ENCODE data around the gene DHX30.
A peak's percentile ranks its signal among the peaks of the same experiment; 100 is the strongest.

DHX30 gene

DNA sequence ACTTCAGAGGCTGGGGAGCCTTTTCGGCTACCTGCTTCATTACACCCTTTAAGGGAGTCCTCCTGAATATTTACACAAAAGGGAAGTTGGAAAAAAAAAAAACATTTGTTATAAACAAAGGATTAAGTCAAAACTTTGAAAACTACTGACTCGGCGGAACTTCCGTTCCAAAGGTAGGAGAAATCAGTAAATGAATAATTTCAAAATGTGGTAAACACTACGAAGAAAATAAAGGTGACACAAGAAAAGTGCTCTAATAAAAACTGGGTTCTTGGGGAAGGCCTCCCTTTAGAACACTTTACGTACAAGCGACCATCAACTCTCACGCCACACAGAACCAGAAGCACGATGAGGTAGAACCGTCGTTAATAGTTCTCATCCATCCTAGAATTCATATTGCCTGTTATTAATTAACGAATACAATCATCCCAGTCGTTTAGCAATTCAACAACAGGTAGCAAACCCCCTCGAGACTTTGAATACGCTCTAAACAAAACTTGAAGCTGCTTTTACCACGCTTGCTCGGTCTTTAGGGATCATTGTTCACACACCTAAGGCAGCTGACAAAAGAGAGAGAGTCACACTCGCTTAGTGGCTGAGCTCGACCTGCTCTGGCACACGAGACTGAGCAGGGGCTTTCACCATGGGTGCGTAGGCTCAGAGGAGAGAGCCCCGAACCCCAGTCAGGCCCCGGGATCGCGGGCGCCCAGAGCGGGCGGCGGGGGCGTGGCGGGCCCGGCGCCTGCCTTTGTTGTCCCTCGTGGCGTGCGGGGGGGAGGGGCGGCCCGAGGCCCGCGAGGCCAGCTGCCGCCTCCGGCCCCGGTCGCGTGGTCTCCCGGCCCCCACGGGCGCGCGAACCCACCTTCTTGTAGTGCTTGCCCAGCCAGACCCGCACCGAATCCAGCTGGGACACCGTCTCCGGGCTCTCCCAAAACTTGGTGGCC, 21.9 kb upstream of the DHX30 start:
- Histone ChIP-seq H2AFZ (ENCODE audit: low read length, unreplicated experiment) (peak overlapping the region; percentile 95), H3K36me3 (ENCODE audit: insufficient read depth, low read length) (no peaks in the 10 kb centered on the region), H3K27me3 (ENCODE audit: insufficient read depth, low read length) (no peaks in the 10 kb centered on the region), H3K4me3 (ENCODE audit: low read depth, low read length) (peak overlapping the region; percentile 98), H3K27ac (ENCODE audit: low read depth, low read length) (peak overlapping the region; percentile 91), H3K4me1 (ENCODE audit: control insufficient read depth, insufficient read depth, low read length, unreplicated experiment) (peaks cover 15% of the 10 kb centered on the region), H3K79me2 (ENCODE audit: control insufficient read depth, insufficient read depth, low read length, unreplicated experiment) (peaks cover 51% of the 10 kb centered on the region)

DNA sequence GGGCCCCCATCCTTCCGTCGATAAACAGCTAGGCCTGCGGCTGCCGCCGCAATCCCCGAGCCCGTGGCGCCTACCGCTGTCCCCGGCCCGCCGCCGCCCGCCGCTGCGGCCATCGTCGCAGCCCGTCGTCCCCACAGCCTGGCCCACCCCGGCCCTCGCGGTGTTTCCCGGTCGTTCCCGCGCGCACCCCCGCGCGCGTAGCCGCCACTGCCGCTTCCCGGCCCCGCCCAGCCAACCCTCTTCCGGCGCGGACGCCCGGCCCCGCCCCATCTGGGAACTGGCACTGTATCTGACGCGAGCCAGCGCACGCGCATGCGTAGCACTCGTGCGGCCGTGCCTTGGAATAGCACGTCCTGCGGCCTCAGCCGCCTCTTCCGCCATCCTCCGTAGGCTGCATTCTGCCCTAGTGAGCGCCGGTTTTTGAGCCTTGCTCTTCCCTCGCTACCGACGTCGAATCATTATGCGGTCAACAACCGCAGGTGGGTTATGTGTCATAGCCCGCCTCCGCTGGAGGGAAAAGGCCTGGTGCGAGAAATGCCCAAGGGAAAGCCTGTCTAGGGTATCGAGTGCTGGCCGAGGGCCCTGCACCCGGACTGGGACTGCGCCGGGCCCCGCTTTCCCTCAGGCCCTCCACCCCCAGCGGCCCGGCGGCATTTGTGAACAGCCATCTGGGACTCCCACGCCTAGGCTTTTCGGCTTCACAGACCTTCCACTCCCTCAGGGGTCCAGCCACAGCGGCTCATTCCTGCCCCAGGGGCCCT, 21.1 kb upstream of the DHX30 start, which contains the start of gene SMARCC1:
Gene SMARCC1, minus strand, starts transcription at position 209 of the 761 bp plus-strand sequence. Its CDS starts 96 bp downstream, at position 113.
- no peaks in the 10 kb centered on the region for H3K36me3 ChIP-seq (ENCODE audit: insufficient read depth, low read length)
- H3K79me2 ChIP-seq (ENCODE audit: control insufficient read depth, insufficient read depth, low read length, unreplicated experiment), result peaks cover 44% of the 10 kb centered on the region
- peak within 1 kb of the TSS; percentile 98 for H3K4me3 ChIP-seq (ENCODE audit: low read depth, low read length)
- no peaks in the 10 kb centered on the region for H3K27me3 ChIP-seq (ENCODE audit: insufficient read depth, low read length)
- H3K4me1 ChIP-seq (ENCODE audit: control insufficient read depth, insufficient read depth, low read length, unreplicated experiment), result peaks cover 15% of the 10 kb centered on the region
- H3K27ac ChIP-seq (ENCODE audit: low read depth, low read length), result peak within 1 kb of the TSS; percentile 91
- H2AFZ ChIP-seq (ENCODE audit: low read length, unreplicated experiment), result peak within 1 kb of the TSS; percentile 95

DNA sequence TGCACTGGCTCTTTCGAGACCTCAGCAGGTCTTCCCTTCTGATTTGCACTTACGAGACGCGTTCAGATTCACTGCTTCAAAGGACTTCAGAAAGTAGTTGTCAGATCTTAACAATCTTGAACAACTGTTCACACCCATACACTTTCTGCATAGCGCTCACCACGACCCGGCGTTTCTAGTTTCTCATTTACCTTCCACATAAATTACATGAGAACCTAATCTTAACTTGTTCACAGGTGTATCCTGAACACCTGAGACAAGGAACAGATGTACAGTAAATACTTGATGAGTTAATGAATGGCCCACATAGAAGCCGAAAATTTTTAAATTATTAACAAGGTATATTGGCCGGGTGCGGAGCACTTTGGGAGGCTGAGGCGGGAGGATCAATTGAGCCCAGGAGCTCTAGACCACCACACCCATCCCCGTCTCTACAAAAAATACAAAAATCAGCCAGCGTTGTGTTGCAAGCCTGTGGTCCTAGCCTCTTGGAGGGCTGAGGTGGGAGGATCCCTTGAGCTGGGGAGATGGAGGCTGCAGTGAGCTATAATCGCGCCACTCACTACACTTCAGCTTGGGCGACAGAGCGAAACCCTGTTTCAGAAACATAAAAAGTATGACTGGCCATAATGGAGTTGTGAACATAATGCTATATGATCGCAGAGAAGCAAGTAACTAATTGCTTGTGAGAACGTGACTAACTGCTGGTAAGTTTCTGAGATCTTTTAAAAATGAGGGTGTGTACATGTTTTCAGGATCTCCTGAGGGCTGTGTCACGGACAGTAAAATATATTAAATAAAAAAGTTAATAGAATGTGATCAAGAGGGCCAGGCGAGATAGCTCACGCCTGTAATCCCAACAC, 20.3 kb upstream of the DHX30 start:
- Histone ChIP-seq H3K27ac (ENCODE audit: low read depth, low read length) (peak overlapping the region; percentile 91), H3K4me1 (ENCODE audit: control insufficient read depth, insufficient read depth, low read length, unreplicated experiment) (peaks cover 15% of the 10 kb centered on the region), H2AFZ (ENCODE audit: low read length, unreplicated experiment) (peak overlapping the region; percentile 57), H3K27me3 (ENCODE audit: insufficient read depth, low read length) (no peaks in the 10 kb centered on the region), H3K36me3 (ENCODE audit: insufficient read depth, low read length) (no peaks in the 10 kb centered on the region), H3K4me3 (ENCODE audit: low read depth, low read length) (peak overlapping the region; percentile 98), H3K79me2 (ENCODE audit: control insufficient read depth, insufficient read depth, low read length, unreplicated experiment) (peaks cover 38% of the 10 kb centered on the region)

DNA sequence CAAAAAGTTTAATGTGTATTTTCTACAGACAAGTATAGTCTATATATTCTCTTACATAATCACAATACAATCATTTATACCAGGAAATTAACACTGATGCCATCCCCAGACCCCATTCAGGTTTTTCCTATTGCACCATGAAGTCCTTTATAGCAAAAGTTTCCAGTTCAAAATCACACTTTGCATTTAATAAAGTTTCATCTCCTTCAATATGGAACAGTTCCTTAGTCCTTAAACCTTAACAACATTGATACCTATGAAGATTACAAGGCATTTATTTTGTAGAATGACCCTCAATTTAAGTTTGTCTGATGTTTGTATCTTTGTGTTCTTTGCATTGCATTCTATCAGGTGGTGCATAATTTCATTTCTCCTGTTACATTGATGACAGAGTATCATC, 19.3 kb upstream of the DHX30 start:
- no peak overlapping the region for H3K4me3 ChIP-seq (ENCODE audit: low read depth, low read length)
- no peak overlapping the region for H3K27ac ChIP-seq (ENCODE audit: low read depth, low read length)
- no peak overlapping the region for H2AFZ ChIP-seq (ENCODE audit: low read length, unreplicated experiment)
- H3K36me3 ChIP-seq (ENCODE audit: insufficient read depth, low read length), result no peaks in the 10 kb centered on the region
- H3K4me1 ChIP-seq (ENCODE audit: control insufficient read depth, insufficient read depth, low read length, unreplicated experiment), result peaks cover 15% of the 10 kb centered on the region
- H3K79me2 ChIP-seq (ENCODE audit: control insufficient read depth, insufficient read depth, low read length, unreplicated experiment), result peaks cover 28% of the 10 kb centered on the region
- H3K27me3 ChIP-seq (ENCODE audit: insufficient read depth, low read length), result no peaks in the 10 kb centered on the region

DNA sequence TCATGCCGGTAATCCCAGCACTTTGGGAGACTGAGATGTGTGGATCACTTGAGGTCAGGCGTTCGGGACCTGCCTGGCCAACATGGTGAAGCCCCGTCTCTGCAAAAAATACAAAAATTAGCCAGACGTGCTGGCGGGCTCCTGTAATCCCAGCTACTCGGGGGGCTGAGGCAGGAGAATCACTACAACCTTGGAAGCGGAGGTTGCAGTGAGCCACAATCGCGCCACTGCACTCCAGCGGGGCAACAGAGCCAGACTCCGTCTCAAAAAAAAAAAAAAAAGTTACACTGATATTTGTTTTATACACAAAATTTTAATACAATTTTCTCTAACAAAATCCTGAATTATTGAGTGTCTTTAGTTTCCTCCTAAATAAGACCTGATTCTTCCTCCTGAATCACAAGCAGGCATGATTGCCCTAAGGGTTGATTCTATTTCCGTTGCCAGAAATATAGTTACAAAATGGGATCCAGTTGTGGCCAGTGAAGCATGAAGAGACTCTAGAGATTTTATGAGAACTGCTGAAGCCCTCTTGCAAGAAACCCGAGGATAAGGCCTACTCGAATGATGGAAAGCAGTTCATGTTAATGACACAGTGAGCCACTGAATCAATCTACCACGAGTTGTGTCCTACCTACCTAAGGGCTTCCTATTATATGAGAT, 11.6 kb upstream of the DHX30 start:
- Histone ChIP-seq H3K79me2 (ENCODE audit: control insufficient read depth, insufficient read depth, low read length, unreplicated experiment) (no peaks in the 10 kb centered on the region), H3K4me1 (ENCODE audit: control insufficient read depth, insufficient read depth, low read length, unreplicated experiment) (no peaks in the 10 kb centered on the region), H3K27me3 (ENCODE audit: insufficient read depth, low read length) (no peaks in the 10 kb centered on the region), H3K36me3 (ENCODE audit: insufficient read depth, low read length) (no peaks in the 10 kb centered on the region), H2AFZ (ENCODE audit: low read length, unreplicated experiment) (no peak overlapping the region), H3K4me3 (ENCODE audit: low read depth, low read length) (no peak overlapping the region), H3K27ac (ENCODE audit: low read depth, low read length) (no peak overlapping the region)

DNA sequence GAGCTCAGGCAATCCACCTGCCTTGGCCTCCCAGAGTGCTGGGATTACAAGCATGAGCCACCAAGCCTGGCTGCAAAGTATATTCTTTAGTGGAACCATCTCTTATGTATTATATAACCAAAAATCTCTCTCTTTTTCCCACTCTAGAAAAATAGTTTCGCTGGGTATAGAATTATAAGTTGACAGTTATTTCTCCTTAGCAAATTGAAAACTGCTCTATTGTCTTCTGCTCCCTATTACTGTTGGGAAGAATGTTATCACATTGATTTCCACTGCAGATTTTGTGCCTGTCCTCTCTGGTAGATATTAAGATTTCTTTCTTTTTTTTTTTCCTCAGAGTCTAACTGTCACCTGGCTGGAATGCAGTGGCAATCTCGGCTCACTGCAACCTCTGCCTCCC, 10.2 kb upstream of the DHX30 start:
- no peaks in the 10 kb centered on the region for H3K27me3 ChIP-seq (ENCODE audit: insufficient read depth, low read length)
- H3K4me1 ChIP-seq (ENCODE audit: control insufficient read depth, insufficient read depth, low read length, unreplicated experiment), result no peaks in the 10 kb centered on the region
- H2AFZ ChIP-seq (ENCODE audit: low read length, unreplicated experiment), result no peak overlapping the region
- no peak overlapping the region for H3K4me3 ChIP-seq (ENCODE audit: low read depth, low read length)
- H3K27ac ChIP-seq (ENCODE audit: low read depth, low read length), result no peak overlapping the region
- H3K36me3 ChIP-seq (ENCODE audit: insufficient read depth, low read length), result no peaks in the 10 kb centered on the region
- H3K79me2 ChIP-seq (ENCODE audit: control insufficient read depth, insufficient read depth, low read length, unreplicated experiment), result no peaks in the 10 kb centered on the region

DNA sequence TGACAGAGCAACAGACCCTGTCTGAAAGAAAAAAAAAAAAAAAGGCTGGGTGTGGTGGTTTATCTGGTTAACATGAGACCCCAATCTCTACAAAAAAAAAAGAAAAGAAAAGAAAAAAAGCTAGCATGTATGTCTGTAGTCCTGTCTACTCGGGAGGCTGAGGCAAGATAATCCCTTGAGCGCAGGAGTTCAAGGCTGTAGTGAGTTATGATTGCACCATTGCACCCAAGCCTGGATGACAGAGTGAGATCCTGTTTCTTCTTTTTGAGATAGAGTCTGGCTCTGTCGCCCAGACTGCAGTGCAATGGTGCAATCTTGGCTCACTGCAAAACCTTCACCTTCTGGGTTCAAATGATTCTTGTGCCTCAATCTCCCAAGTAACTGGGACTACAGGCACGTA, 8.4 kb upstream of the DHX30 start:
- Histone ChIP-seq H3K79me2 (ENCODE audit: control insufficient read depth, insufficient read depth, low read length, unreplicated experiment) (no peaks in the 10 kb centered on the region), H3K36me3 (ENCODE audit: insufficient read depth, low read length) (no peaks in the 10 kb centered on the region), H2AFZ (ENCODE audit: low read length, unreplicated experiment) (no peak overlapping the region), H3K27ac (ENCODE audit: low read depth, low read length) (no peak overlapping the region), H3K4me3 (ENCODE audit: low read depth, low read length) (no peak overlapping the region), H3K4me1 (ENCODE audit: control insufficient read depth, insufficient read depth, low read length, unreplicated experiment) (no peaks in the 10 kb centered on the region), H3K27me3 (ENCODE audit: insufficient read depth, low read length) (no peaks in the 10 kb centered on the region)

DNA sequence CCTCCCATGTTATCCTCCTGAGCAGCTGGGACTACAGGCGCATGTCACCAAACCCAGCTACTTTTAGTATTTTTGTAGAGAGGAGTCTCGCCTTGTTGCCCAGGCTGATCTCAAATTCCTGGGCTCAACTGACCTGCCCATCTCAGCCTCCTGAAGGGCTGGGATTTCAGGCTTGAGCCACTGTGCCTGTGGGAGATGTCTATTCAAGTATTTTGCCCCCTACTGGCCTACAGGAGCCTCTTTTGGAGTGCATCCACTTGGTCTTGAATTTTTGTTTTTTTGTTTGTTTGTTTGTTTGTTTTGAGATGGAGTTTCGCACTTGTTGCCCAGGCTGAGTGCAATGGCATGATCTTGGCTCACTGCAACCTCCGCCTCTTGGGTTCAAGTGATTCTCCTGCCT, 3.2 kb upstream of the DHX30 start:
- no peaks in the 10 kb centered on the region for H3K27me3 ChIP-seq (ENCODE audit: insufficient read depth, low read length)
- no peak overlapping the region for H2AFZ ChIP-seq (ENCODE audit: low read length, unreplicated experiment)
- no peak overlapping the region for H3K4me3 ChIP-seq (ENCODE audit: low read depth, low read length)
- peaks cover 17% of the 10 kb centered on the region for H3K4me1 ChIP-seq (ENCODE audit: control insufficient read depth, insufficient read depth, low read length, unreplicated experiment)
- H3K79me2 ChIP-seq (ENCODE audit: control insufficient read depth, insufficient read depth, low read length, unreplicated experiment), result peaks cover 12% of the 10 kb centered on the region
- H3K27ac ChIP-seq (ENCODE audit: low read depth, low read length), result no peak overlapping the region
- no peaks in the 10 kb centered on the region for H3K36me3 ChIP-seq (ENCODE audit: insufficient read depth, low read length)

DNA sequence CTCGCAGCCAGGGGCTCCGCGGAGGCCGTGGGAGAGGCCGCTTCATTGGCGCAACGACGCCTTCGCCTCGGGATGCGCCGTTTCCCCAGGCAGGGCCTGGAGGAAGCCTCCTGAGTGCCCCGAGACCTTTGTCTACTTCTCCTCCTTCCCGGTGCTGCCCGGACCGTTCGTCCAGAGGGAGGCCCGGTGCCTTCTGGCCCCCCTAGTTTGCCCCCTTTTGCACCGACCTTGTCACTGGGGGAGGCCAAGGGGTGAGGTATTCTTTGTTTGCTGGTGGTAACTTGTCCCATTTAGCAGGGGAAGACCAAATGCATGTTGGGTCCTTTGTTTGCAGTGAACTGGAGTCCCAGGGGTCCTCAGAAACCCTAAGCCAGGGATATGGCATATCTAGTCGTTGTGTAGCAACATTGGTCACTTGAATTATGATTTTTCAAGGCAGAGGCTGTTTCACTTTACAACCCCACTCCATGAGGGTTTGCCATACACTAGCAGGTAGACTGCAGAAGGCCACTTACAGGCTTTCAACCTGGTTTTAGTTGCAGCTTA, 615 bp downstream of the DHX30 start:
- H3K27me3 ChIP-seq (ENCODE audit: insufficient read depth, low read length), result no peaks in the 10 kb centered on the region
- H3K27ac ChIP-seq (ENCODE audit: low read depth, low read length), result peak overlapping the region; percentile 93
- no peaks in the 10 kb centered on the region for H3K36me3 ChIP-seq (ENCODE audit: insufficient read depth, low read length)
- peaks cover 16% of the 10 kb centered on the region for H3K79me2 ChIP-seq (ENCODE audit: control insufficient read depth, insufficient read depth, low read length, unreplicated experiment)
- peaks cover 17% of the 10 kb centered on the region for H3K4me1 ChIP-seq (ENCODE audit: control insufficient read depth, insufficient read depth, low read length, unreplicated experiment)
- H2AFZ ChIP-seq (ENCODE audit: low read length, unreplicated experiment), result peak overlapping the region; percentile 84
- H3K4me3 ChIP-seq (ENCODE audit: low read depth, low read length), result peak overlapping the region; percentile 84

Measured in ACC112 (cell line).